ENCODE results near the gene GGT6. TPM values are rescaled to one million over a fixed set of nuclear protein-coding genes. Genes with fewer than 3 reads are reported as not detected.

Gene GGT6
- polyA plus RNA-seq, 2 of the 4 experiments (the other 2 are of a cell fraction) = not detected

DNA sequence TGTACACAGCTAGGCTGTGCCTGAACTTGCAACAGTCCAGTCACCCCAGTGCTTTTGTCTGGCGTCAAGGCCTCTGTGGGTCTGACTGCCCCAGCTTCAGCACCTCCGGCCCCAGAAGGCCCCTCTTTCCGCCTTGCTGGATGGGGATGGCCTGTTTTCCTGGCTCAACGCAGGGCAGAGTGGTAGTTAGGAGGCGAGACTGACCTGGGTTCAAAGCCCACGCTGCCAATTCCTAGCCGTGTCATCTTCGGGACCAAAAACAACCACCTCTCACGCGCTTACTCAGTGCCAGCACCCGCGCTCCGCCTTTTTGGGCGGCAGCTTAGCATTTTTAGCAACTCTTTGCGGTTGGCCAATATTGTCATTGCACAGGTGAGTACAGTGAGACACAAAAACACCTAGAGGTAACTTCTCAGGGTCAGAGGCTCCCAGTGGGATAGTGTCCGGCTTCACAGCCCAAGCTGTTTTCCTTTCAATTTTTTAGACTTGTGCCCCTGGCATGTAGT, 9.8 kb downstream of the GGT6 start:
- no peak overlapping the region for H3K4me2 ChIP-seq
- CTCF ChIA-PET = interaction anchor here (1.0 to 13.0 kb wide), 4 partner anchors 15 to 129 kb away, joined by 3 to 99 read pairs (median 4); no protein-coding TSS in a partner anchor
- no peak overlapping the region for H3K4me3 ChIP-seq
- no peak for FAIRE-seq
- TF ChIP-seq FOXS1 (CRISPR knock-in tag; IDR thresholded peaks at IDR 0.05) (no peak), TFCP2L1 (CRISPR knock-in tag; IDR thresholded peaks at IDR 0.05) (no peak), E2F6 (IDR thresholded peaks at IDR 0.05; ENCODE audit: borderline replicate concordance, low read depth) (no peak), HMGXB4 (CRISPR knock-in tag; IDR thresholded peaks at IDR 0.05; ENCODE audit: borderline replicate concordance) (no peak), BCL3 (IDR thresholded peaks at IDR 0.05) (no peak), HEYL (CRISPR knock-in tag; IDR thresholded peaks at IDR 0.05) (no peak), CEBPB (IDR thresholded peaks at IDR 0.05) (no peak), RFX5 (IDR thresholded peaks at IDR 0.05) (no peak), KDM5A (IDR thresholded peaks at IDR 0.05) (no peak), ZC3H11A (IDR thresholded peaks at IDR 0.05) (no peak), POLR2AphosphoS2 (conservative IDR thresholded peaks at IDR 0.05; ENCODE audit: low read length) (no peak), USF2 (IDR thresholded peaks at IDR 0.05) (no peak), RARB (CRISPR knock-in tag; IDR thresholded peaks at IDR 0.05) (no peak), NFE2L2 (conservative IDR thresholded peaks at IDR 0.05; ENCODE audit: low read length) (no peak)
- TF ChIP-seq, protein P1, sequence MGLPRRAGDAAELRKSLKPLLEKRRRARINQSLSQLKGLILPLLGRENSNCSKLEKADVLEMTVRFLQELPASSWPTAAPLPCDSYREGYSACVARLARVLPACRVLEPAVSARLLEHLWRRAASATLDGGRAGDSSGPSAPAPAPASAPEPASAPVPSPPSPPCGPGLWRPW (IDR thresholded peaks at IDR 0.05) = no peak
- no peaks in the 10 kb centered on the region for H3K9me3 ChIP-seq
- DNase-seq (ENCODE audit: low read depth in 1 of 2, low spot score in 1 of 2) = no peak
- POLR2A ChIA-PET = interaction anchor here (0.6 kb wide), 1 partner anchor 52 kb away, joined by 7 read pairs; no protein-coding TSS in a partner anchor
- peaks cover 23% of the 10 kb centered on the region for H3K4me1 ChIP-seq
- ATAC-seq = no peak
- WGBS (ENCODE audit: missing lambda C conversion rate) = 96% methylated on average over 16 of the region's 16 CpGs
- H3K27ac ChIP-seq = no peak overlapping the region

DNA sequence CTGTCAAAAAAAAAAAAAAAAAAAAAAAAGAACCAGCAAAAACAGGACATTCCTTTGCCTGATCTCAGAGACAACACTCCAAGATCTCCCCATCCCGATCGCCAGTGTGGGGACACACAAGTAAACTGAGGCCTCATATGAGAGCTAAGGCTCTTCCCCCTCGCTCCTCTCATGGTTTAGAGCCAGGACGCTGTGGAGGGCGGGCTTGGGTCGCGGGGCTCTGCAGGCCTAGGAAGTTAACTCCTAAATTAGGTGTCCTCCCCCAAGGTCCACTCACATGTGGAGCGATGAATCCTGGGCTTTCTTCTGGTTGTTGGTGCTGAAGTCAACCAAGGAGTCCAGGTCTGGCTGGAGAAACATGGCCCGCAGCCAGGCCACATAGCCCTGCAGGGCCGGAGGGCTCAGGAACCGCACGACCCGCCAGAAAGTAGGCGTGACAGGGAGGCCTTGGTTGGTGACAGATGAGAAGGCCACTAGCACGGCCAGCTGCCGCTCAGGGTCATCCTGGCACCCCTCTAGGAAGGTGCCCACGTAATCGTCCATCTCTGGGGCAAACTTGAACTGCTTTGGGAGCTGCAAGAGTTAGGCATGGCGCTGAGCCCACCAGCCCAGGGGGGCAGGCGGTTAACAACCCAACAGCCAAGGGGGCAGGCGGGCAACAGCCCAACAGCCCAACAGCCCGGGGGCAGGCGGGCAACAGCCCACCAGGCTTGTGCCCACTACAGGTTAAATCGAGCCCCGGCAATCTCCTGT, 10.4 kb downstream of the GGT6 start:
- Histone ChIP-seq H3K4me3 (no peak overlapping the region), H3K4me1 (peaks cover 23% of the 10 kb centered on the region), H3K4me2 (no peak overlapping the region), H3K9me3 (no peaks in the 10 kb centered on the region), H3K27ac (no peak overlapping the region)
- TF ChIP-seq, protein P2, sequence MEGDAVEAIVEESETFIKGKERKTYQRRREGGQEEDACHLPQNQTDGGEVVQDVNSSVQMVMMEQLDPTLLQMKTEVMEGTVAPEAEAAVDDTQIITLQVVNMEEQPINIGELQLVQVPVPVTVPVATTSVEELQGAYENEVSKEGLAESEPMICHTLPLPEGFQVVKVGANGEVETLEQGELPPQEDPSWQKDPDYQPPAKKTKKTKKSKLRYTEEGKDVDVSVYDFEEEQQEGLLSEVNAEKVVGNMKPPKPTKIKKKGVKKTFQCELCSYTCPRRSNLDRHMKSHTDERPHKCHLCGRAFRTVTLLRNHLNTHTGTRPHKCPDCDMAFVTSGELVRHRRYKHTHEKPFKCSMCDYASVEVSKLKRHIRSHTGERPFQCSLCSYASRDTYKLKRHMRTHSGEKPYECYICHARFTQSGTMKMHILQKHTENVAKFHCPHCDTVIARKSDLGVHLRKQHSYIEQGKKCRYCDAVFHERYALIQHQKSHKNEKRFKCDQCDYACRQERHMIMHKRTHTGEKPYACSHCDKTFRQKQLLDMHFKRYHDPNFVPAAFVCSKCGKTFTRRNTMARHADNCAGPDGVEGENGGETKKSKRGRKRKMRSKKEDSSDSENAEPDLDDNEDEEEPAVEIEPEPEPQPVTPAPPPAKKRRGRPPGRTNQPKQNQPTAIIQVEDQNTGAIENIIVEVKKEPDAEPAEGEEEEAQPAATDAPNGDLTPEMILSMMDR (IDR thresholded peaks at IDR 0.05) = no peak
- no peak for TF ChIP-seq FOXS1 (CRISPR knock-in tag; IDR thresholded peaks at IDR 0.05)
- TF ChIP-seq CHD4 (IDR thresholded peaks at IDR 0.05; ENCODE audit: borderline replicate concordance) = no peak
- no peak for TF ChIP-seq HDAC2 (IDR thresholded peaks at IDR 0.05)
- no peak for TF ChIP-seq MAFK (IDR thresholded peaks at IDR 0.05; ENCODE audit: partially characterized antibody)
- no peak for TF ChIP-seq HEYL (CRISPR knock-in tag; IDR thresholded peaks at IDR 0.05)
- TF ChIP-seq BHLHE40 (IDR thresholded peaks at IDR 0.05; ENCODE audit: low read depth, low read length) = no peak
- no peak for TF ChIP-seq HMGXB4 (CRISPR knock-in tag; IDR thresholded peaks at IDR 0.05; ENCODE audit: borderline replicate concordance)
- no peak for TF ChIP-seq NR3C1 (IDR thresholded peaks at IDR 0.05)
- no peak for TF ChIP-seq KDM5A (IDR thresholded peaks at IDR 0.05)
- DNase-seq (ENCODE audit: low read depth in 1 of 2, low spot score in 1 of 2) (no peak), ATAC-seq (no peak), FAIRE-seq (no peak)
- ChIA-PET CTCF (interaction anchor here (1.0 to 13.0 kb wide), 7 partner anchors 9 to 129 kb away, joined by 3 to 99 read pairs (median 5); no protein-coding TSS in a partner anchor), POLR2A (interaction anchor here (0.6 kb wide), 4 partner anchors 52 to 585 kb away, joined by 3 to 7 read pairs (median 5); no protein-coding TSS in a partner anchor)
- WGBS (ENCODE audit: missing lambda C conversion rate) = 92% methylated on average over 23 of the region's 25 CpGs
